Muscle of leg (tissue), 11 donors: ENCODE measurements around the gene UCN3. TPM values are rescaled to one million over a fixed set of nuclear protein-coding genes. Genes with fewer than 3 reads are reported as not detected.
A peak's percentile ranks its signal among the peaks of the same experiment; 100 is the strongest.

Experiments used
- DNase-seq: peaks from one replicate; pipeline ENCODE4 v3.0.0; 2013
- H3K27ac ChIP-seq: one replicate; pipeline ENCODE4 v1.5.1; 2013; ENCODE audit warnings: mild to moderate bottlenecking, low read length, control low read depth
- H3K27me3 ChIP-seq: one replicate; pipeline ENCODE4 v1.6.1; 2013; ENCODE audit warnings: low read length; ENCODE audit not compliant: control insufficient read depth, insufficient read depth
- H3K36me3 ChIP-seq: one replicate; pipeline ENCODE4 v1.6.1; 2013; ENCODE audit warnings: low read length; ENCODE audit not compliant: control insufficient read depth, insufficient read depth
- H3K4me1 ChIP-seq: one replicate; pipeline ENCODE4 v1.6.1; 2013; ENCODE audit warnings: low read length; ENCODE audit not compliant: control insufficient read depth, insufficient read depth
- H3K4me3 ChIP-seq: one replicate; pipeline ENCODE4 v1.5.1; 2013; ENCODE audit warnings: low read length, control low read depth
- H3K9me3 ChIP-seq: replicated peaks from 2 replicates; pipeline ENCODE4 v1.6.1; 2013; ENCODE audit warnings: low read depth, low read length; ENCODE audit not compliant: control insufficient read depth
- WGBS: methylation state at CpG from one replicate; pipeline ENCODE4 v1.1.5; 2013; ENCODE audit warnings: missing lambda C conversion rate; ENCODE audit not compliant: insufficient coverage; 5-methylcytosine and 5-hydroxymethylcytosine counted together
- polyA plus RNA-seq, 8 donors: library from polyadenylated mRNA; unstranded; fragments of 120-200 nt; gene quantifications; one replicate each; pipeline versions ENCODE4 v1.2.1 to v1.2.3, GENCODE V29; 2013; ENCODE audit warnings: inconsistent platforms in 1 of 8, low replicate concordance in 1 of 8; ENCODE audit not compliant: insufficient read length in 8 of 8, insufficient read depth in 1 of 8
- total RNA-seq: library from RNA; stranded (reverse); fragments of 120-200 nt; gene quantifications from one replicate; pipeline ENCODE4 v1.2.4, GENCODE V29; 2013

The UCN3 gene
- total and polyA plus RNA-seq, 9 donors = 0.12 to 0.27 TPM; not detected in 7

DNA sequence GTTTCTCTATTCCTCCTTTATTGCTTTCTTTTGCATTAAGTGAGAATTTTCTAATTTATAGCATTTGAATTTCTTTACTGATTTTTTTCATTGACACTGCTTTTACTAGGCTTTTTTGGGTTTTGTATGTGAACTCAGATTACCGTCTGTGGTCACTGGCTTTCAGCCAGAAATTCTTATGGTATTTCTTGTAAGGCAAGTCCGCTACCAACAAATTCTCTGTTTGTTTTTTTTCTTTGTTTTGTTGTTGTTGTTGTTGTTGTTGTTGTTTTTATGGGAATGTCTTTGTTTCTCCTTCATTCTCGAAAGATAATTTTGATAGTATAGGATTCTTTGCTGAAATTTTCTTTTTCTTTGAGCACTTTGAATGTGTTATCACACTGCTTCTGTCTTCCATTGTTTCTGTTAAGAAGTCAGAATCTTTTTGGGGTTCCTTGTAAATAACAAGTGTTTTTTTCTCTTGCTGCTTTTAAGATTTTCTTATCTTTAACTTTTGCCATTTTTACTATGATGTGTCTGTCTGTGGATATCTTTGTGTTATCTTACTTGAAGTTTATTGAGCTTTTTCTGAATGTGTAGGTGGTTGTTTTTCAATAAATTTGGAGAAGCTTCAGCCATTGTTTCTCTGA lies 54.8 kb downstream of the UCN3 start:
- H3K4me1 ChIP-seq = peaks cover 3% of the 10 kb centered on the region
- H3K27me3 ChIP-seq = no peaks in the 10 kb centered on the region
- no CpG with 5 or more reads among the region's 3 CpGs for WGBS
- H3K36me3 ChIP-seq = no peaks in the 10 kb centered on the region
- no peak for DNase-seq
- H3K27ac ChIP-seq = no peak overlapping the region
- H3K4me3 ChIP-seq = no peak overlapping the region
- peaks cover 2% of the 10 kb centered on the region for H3K9me3 ChIP-seq

DNA sequence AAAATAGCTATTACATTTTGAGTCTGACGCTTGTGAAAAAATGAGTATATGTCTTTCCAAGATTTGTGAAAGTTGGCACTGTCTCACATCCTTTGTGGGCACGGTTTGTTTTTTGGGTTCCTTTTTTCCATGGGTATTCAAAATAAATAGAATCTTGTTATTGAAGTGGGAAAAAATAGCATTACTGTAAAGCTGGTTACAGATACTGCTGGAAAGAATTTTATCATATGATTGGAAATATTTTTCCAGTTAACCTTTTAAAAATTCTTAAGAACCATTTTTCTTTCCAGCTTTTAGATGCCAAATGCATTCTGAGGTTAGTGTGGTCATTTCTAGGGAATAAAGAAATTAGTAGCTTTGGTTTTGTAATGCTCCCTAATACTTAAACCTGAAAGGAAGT lies 59.0 kb downstream of the UCN3 start:
- no peak overlapping the region for H3K4me3 ChIP-seq
- DNase-seq = peak; percentile 17
- H3K9me3 ChIP-seq = peaks cover 2% of the 10 kb centered on the region
- no peak overlapping the region for H3K27ac ChIP-seq
- WGBS = no CpG with 5 or more reads among the region's 2 CpGs
- H3K27me3 ChIP-seq = no peaks in the 10 kb centered on the region
- no peaks in the 10 kb centered on the region for H3K36me3 ChIP-seq
- H3K4me1 ChIP-seq = no peaks in the 10 kb centered on the region

Other genes starting within 250 kb of the UCN3 start
- 0.09 TPM for gene AKR1C8, start 179.8 kb upstream of the UCN3 start, total RNA-seq
- under 1 TPM in 1 of 8 donors, not detected in 7; 0.16 TPM for gene AKR1C8, start 179.8 kb upstream of the UCN3 start, polyA plus RNA-seq
- not detected for gene AKR1C4, start 168.1 kb upstream of the UCN3 start, total RNA-seq
- gene AKR1C4, start 168.1 kb upstream of the UCN3 start, polyA plus RNA-seq = not detected
- gene TUBAL3, start 39.9 kb downstream of the UCN3 start, total RNA-seq = 0.09 TPM
- gene TUBAL3, start 39.9 kb downstream of the UCN3 start, polyA plus RNA-seq = under 1 TPM in 7 of 8 donors, not detected in 1; 0.08 to 0.82 (median 0.22) TPM
- 104 TPM for gene NET1, start 47.6 kb downstream of the UCN3 start, total RNA-seq
- 100 to 1,000 TPM in 4 of 8 donors, 10 to 100 TPM in 4; 87.4 to 127 (median 102) TPM for gene NET1, start 47.6 kb downstream of the UCN3 start, polyA plus RNA-seq
- not detected for gene CALML5, start 134.6 kb downstream of the UCN3 start, total RNA-seq
- 1 to 10 TPM in 1 of 8 donors, under 1 TPM in 1, not detected in 6; 0.19 to 2.2 TPM for gene CALML5, start 134.6 kb downstream of the UCN3 start, polyA plus RNA-seq
- gene CALML3, start 160.0 kb downstream of the UCN3 start, total RNA-seq = not detected
- gene CALML3, start 160.0 kb downstream of the UCN3 start, polyA plus RNA-seq = under 1 TPM; 0.09 to 0.79 (median 0.33) TPM